ENCODE results near the gene CDH10.

GRCh38 chr5:24595329-24595728 is 49.4 kb downstream of the CDH10 start:
- TF ChIP-seq, protein P1, sequence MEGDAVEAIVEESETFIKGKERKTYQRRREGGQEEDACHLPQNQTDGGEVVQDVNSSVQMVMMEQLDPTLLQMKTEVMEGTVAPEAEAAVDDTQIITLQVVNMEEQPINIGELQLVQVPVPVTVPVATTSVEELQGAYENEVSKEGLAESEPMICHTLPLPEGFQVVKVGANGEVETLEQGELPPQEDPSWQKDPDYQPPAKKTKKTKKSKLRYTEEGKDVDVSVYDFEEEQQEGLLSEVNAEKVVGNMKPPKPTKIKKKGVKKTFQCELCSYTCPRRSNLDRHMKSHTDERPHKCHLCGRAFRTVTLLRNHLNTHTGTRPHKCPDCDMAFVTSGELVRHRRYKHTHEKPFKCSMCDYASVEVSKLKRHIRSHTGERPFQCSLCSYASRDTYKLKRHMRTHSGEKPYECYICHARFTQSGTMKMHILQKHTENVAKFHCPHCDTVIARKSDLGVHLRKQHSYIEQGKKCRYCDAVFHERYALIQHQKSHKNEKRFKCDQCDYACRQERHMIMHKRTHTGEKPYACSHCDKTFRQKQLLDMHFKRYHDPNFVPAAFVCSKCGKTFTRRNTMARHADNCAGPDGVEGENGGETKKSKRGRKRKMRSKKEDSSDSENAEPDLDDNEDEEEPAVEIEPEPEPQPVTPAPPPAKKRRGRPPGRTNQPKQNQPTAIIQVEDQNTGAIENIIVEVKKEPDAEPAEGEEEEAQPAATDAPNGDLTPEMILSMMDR (IDR thresholded peaks at IDR 0.05) = no peak
- TF ChIP-seq POLR2A (IDR thresholded peaks at IDR 0.05) (no peak), EP300 (IDR thresholded peaks at IDR 0.05) (no peak)

Data from tibial nerve (tissue), 4 donors.